Activated CD8-positive, alpha-beta T cell treated with anti-CD3 and anti-CD28 coated beads, Interleukin-2, amount 10 ng/mL, durations not matched to agents 7 days and 5 days (primary cell): ENCODE data around the gene NALCN. TPM values are rescaled to one million over a fixed set of nuclear protein-coding genes. Genes with fewer than 3 reads are reported as not detected.

Experiments used
- ATAC-seq: fragments of 150-1000 bp; cut with Tn5 transposase; one replicate; pipeline ENCODE4 v1.10.0; 2021; ENCODE audit warnings: moderate library complexity
- CTCF ChIA-PET: fragments of 350-600 bp; sonication (Branson Sonifier 250); formaldehyde crosslinking; loops from one replicate; lab custom pipeline; 2021; ENCODE audit warnings: antibody characterized with exemption; lab: Charles Lee
- POLR2A ChIA-PET: fragments of 350-600 bp; sonication (Branson Sonifier 250); formaldehyde crosslinking; loops from one replicate; lab custom pipeline; 2021; ENCODE audit warnings: antibody characterized with exemption; lab: Charles Lee
- DNase-seq: peaks from one replicate; pipeline ENCODE4 v3.0.0-alpha.2; 2020
- H3K27ac Mint-ChIP-seq: one replicate; pipeline ENCODE4 v1.8.0; 2021; ENCODE audit warnings: mild to moderate bottlenecking, mixed read lengths
- H3K27me3 Mint-ChIP-seq: one replicate; pipeline ENCODE4 v1.8.0; 2021; ENCODE audit warnings: low read depth, mixed read lengths
- H3K36me3 Mint-ChIP-seq: one replicate; pipeline ENCODE4 v1.8.0; 2021; ENCODE audit warnings: low read depth, mixed read lengths
- H3K4me1 Mint-ChIP-seq: one replicate; pipeline ENCODE4 v1.8.0; 2021; ENCODE audit warnings: low read depth, mixed read lengths
- H3K4me3 Mint-ChIP-seq: one replicate; pipeline ENCODE4 v1.8.0; 2021; ENCODE audit warnings: mild to moderate bottlenecking, mixed read lengths
- H3K9me3 Mint-ChIP-seq: one replicate; pipeline ENCODE4 v1.8.0; 2022; ENCODE audit warnings: mixed read lengths; ENCODE audit not compliant: insufficient read depth
- total RNA-seq, 2 experiments: library from RNA; stranded (reverse); gene quantifications; one replicate each; pipeline ENCODE4 v1.2.3, GENCODE V29; 2021

Gene NALCN
- total RNA-seq, 2 experiments from 2014 or later = not detected

- Mint-ChIP-seq H3K4me1 (no peaks in the 10 kb centered on the region), H3K27me3 (no peaks in the 10 kb centered on the region), H3K4me3 (no peak overlapping the region), H3K27ac (no peak overlapping the region), H3K9me3 (no peaks in the 10 kb centered on the region), H3K36me3 (no peaks in the 10 kb centered on the region)
- ChIA-PET CTCF (no interaction called here), POLR2A (no interaction called here)
- no peak for DNase-seq
- no peak for ATAC-seq
Measured at GRCh38 chr13:101019126-101019525, 397.2 kb downstream of the NALCN start.

DNA sequence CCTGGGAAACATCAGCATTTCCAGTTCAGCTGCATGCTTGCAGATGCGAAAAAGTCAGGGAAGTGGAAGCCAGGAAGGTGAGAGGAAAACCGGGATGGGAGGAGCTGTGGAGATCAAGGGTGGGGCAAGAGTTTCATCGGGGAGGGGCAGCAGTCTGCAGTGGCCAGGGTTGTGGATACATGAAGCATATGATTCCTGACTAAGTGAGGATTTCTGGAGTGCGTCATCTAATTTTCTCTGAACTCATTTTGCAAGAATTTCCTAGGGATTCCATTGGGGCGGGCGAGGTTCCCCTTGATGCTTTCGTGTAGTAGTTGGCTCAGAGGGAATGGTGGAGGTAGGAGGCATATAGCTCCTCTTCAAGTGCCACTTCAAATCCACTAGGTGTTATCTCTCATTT lies 397.6 kb downstream of the NALCN start:
- H3K4me1 Mint-ChIP-seq = no peaks in the 10 kb centered on the region
- H3K27me3 Mint-ChIP-seq = no peaks in the 10 kb centered on the region
- ATAC-seq = no peak
- ChIA-PET CTCF (no interaction called here), POLR2A (no interaction called here)
- H3K27ac Mint-ChIP-seq = no peak overlapping the region
- no peak for DNase-seq
- H3K4me3 Mint-ChIP-seq = no peak overlapping the region
- no peaks in the 10 kb centered on the region for H3K9me3 Mint-ChIP-seq
- no peaks in the 10 kb centered on the region for H3K36me3 Mint-ChIP-seq

DNA sequence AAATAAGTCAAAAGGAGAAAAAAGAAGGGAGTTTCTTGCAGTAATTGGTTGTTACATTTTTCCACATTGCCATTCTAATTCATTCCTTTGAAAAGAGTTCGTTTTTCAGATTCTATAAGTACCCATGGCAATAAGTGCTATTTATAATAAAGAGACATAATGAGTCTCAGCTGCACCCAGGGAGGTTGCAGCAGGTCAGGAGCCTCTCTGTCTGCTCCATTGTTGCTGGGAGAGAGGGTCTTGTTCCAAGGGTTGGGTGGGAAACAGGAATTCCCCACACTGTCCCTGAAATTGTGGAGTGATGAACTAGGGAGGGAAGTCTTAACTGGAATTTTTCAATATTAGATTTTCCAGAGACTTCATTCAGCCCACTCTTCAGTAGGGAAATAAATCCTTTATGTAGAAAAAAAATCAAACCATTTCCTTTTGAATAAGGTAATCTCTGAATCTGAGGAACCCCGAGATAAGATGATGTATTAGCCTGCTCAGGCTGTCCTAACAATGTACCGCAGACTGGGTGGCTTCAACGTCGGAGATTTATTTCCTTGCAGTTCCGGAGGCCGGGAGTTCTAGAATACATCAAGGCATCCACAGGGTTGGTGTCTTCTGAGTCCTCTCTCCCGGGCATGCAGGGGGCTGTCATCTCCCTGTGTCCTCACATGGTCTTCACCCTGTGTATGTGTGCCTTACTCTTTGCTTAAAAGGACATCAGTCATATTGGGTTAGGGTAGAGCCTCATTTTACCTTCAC lies 399.0 kb downstream of the NALCN start:
- Mint-ChIP-seq H3K9me3 (no peaks in the 10 kb centered on the region), H3K4me3 (no peak overlapping the region), H3K27ac (no peak overlapping the region), H3K36me3 (no peaks in the 10 kb centered on the region), H3K4me1 (no peaks in the 10 kb centered on the region), H3K27me3 (no peaks in the 10 kb centered on the region)
- no peak for ATAC-seq
- CTCF ChIA-PET = no interaction called here
- DNase-seq = no peak
- POLR2A ChIA-PET = no interaction called here

DNA sequence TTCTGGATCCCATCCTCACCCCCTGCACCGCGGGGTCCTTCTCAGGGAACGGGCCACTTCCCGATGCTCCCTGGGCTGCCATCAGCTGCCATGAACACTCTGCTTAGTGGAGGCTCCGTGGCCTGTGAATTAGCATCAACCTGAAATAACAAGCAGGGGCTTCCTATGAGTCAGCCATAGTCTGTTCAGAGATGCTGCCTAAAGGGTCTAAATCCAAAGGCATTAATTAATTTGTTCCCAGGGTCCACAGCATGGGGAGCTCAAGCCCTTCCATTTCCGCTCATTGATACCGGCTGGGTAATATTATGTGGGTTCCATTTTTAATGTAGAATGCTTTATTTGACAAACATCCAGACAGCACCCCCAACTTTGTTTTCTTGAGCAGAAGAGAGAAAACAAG lies 399.8 kb downstream of the NALCN start:
- no peaks in the 10 kb centered on the region for H3K27me3 Mint-ChIP-seq
- no peak for DNase-seq
- no peaks in the 10 kb centered on the region for H3K4me1 Mint-ChIP-seq
- H3K27ac Mint-ChIP-seq = no peak overlapping the region
- no peak for ATAC-seq
- no peaks in the 10 kb centered on the region for H3K36me3 Mint-ChIP-seq
- H3K9me3 Mint-ChIP-seq = no peaks in the 10 kb centered on the region
- ChIA-PET CTCF (no interaction called here), POLR2A (no interaction called here)
- no peak overlapping the region for H3K4me3 Mint-ChIP-seq

DNA sequence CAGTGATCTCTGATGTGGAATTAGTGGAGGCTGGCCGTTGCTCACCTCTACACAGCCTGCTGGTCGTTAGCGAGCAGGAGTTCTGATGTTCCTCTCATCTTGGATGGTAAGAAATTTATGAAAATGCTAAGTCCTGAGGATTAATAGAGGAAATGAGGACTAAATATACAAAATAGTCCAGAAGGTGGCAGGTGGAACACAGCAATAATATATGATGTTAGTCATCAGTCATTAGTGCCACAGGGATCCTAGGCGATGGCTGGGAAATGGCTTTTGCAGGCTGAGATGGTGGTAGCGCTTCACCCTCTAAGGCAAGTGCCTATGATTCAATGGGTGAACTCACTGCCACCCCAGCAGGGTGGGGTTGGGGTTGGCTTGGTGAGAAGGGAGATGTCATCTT lies 403.1 kb downstream of the NALCN start:
- Mint-ChIP-seq H3K9me3 (no peaks in the 10 kb centered on the region), H3K4me1 (no peaks in the 10 kb centered on the region), H3K36me3 (no peaks in the 10 kb centered on the region), H3K4me3 (no peak overlapping the region), H3K27ac (no peak overlapping the region), H3K27me3 (no peaks in the 10 kb centered on the region)
- ChIA-PET CTCF (no interaction called here), POLR2A (no interaction called here)
- DNase-seq = no peak
- no peak for ATAC-seq

GRCh38 chr13:101010100-101010499 lies 406.2 kb downstream of the NALCN start:
- ATAC-seq (no peak), DNase-seq (no peak)
- H3K9me3 Mint-ChIP-seq = no peaks in the 10 kb centered on the region
- ChIA-PET CTCF (no interaction called here), POLR2A (no interaction called here)
- no peak overlapping the region for H3K4me3 Mint-ChIP-seq
- no peaks in the 10 kb centered on the region for H3K4me1 Mint-ChIP-seq
- no peaks in the 10 kb centered on the region for H3K27me3 Mint-ChIP-seq
- H3K36me3 Mint-ChIP-seq = no peaks in the 10 kb centered on the region
- no peak overlapping the region for H3K27ac Mint-ChIP-seq

DNA sequence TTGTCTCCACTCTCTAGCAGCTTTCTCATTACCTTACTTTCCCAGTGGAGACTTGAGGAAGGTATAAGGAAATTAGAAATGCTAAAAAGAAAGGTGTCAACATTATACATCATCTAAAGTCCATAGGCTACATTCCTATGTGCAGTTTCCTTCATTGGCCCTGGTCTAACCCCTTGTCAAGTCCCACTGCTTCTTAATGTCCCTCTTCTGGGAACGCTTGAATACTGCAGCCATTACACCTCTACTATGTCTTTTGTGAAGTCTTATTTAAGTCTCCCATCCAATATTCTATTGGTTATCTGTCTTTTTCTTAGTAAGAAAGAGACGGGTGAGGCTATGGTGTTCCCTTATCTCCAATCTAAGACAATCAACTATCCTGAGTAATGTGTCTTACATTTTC lies 409.1 kb downstream of the NALCN start:
- DNase-seq = no peak
- H3K27ac Mint-ChIP-seq = no peak overlapping the region
- POLR2A ChIA-PET = no interaction called here

More for the DNA sequence above, 409.1 kb downstream of the NALCN start:
- H3K27me3 Mint-ChIP-seq = no peaks in the 10 kb centered on the region
- no peaks in the 10 kb centered on the region for H3K36me3 Mint-ChIP-seq
- no peak for ATAC-seq
- no peaks in the 10 kb centered on the region for H3K4me1 Mint-ChIP-seq
- CTCF ChIA-PET = no interaction called here
- H3K4me3 Mint-ChIP-seq = no peak overlapping the region
- H3K9me3 Mint-ChIP-seq = no peaks in the 10 kb centered on the region

Other genes with a start within 250 kb of the NALCN start
- gene ITGBL1, start 36.2 kb upstream of the NALCN start, total RNA-seq = not detected